Endothelial cell of umbilical vein (primary cell): ENCODE measurements around the gene GLOD5. TPM values are rescaled to one million over a fixed set of nuclear protein-coding genes. Genes with fewer than 3 reads are reported as not detected.

Experiments used
- BruUV-seq: library from RNA; stranded (reverse); fragments of 400-500 nt; replicated peaks from 2 replicates; lab custom pipeline; 2021; lab: Mats Ljungman, UMichigan
- CTCF ChIA-PET: fragments of 300-600, 350-600 bp; sonication (Branson Sonifier 250); formaldehyde crosslinking; loops from one replicate; lab custom pipeline; 2021; ENCODE audit warnings: antibody characterized with exemption, inconsistent platforms; lab: Charles Lee
- POLR2A ChIA-PET: fragments of 300-600, 350-600 bp; sonication (Branson Sonifier 250); formaldehyde crosslinking; loops from one replicate; lab custom pipeline; 2021; ENCODE audit warnings: antibody characterized with exemption, inconsistent platforms; lab: Charles Lee
- DNase-seq: peaks from one replicate; pipeline ENCODE4 v3.0.0-alpha.2; 2011; ENCODE audit warnings: low read depth, low spot score
- FAIRE-seq: peaks from 2 replicates; lab custom pipeline; 2011; peaks lifted over from hg19 to GRCh38; lab: Jason Lieb, UNC
- H2AFZ ChIP-seq: 2 replicates; pipeline ENCODE4 v1.6.0; 2012; ENCODE audit warnings: low read depth, low read length, control low read depth, inconsistent platforms
- H3K27ac ChIP-seq: 2 replicates; pipeline ENCODE4 v1.5.1; 2011; ENCODE audit warnings: low read depth, mild to moderate bottlenecking, control low read depth, low read length, moderate library complexity; ENCODE audit not compliant: insufficient read depth
- H3K27me3 ChIP-seq, 2 experiments: 2 replicates each; pipeline versions ENCODE4 v1.6.0 to v1.6.1; 2011; ENCODE audit warnings: low read length in 2 of 2, mixed read lengths in 1 of 2; ENCODE audit not compliant: control insufficient read depth in 2 of 2, insufficient read depth in 2 of 2
- H3K36me3 ChIP-seq, 2 experiments: 2 replicates in 1 of 2; 3 replicates in 1 of 2; pipeline ENCODE4 v1.5.1; 2011; ENCODE audit warnings: low read length in 2 of 2, mild to moderate bottlenecking in 1 of 2, moderate library complexity in 1 of 2; ENCODE audit not compliant: control insufficient read depth in 2 of 2, insufficient read depth in 2 of 2; ENCODE audit errors: extremely low read depth in 1 of 2
- H3K4me1 ChIP-seq: 3 replicates; pipeline ENCODE4 v1.5.1; 2011; ENCODE audit warnings: mild to moderate bottlenecking, low read length; ENCODE audit not compliant: control insufficient read depth, insufficient read depth; ENCODE audit errors: extremely low read depth
- H3K4me2 ChIP-seq: 2 replicates; pipeline ENCODE4 v1.6.1; 2011; ENCODE audit warnings: low read length, control low read depth, mixed read lengths; ENCODE audit not compliant: insufficient read depth
- H3K4me3 ChIP-seq, 3 experiments: fragments of 200-600 bp in 1 of 3; sonication (generic), shearing (Covaris generic) in 1 of 3; replicated peaks in 1 of 3; 2 replicates each; pipeline ENCODE4 v1.5.1; 2011 to 2016; ENCODE audit warnings: control low read depth in 3 of 3, low read length in 3 of 3, mild to moderate bottlenecking in 2 of 3, inconsistent platforms in 1 of 3, low read depth in 1 of 3, moderate library complexity in 1 of 3; ENCODE audit not compliant: insufficient read depth in 1 of 3
- H3K79me2 ChIP-seq: 2 replicates; pipeline ENCODE4 v1.6.0; 2012; ENCODE audit warnings: low read length, inconsistent platforms; ENCODE audit not compliant: control insufficient read depth, insufficient read depth
- H3K9ac ChIP-seq: replicated peaks from 2 replicates; pipeline ENCODE3; 2011; ENCODE audit warnings: low read length, control low read depth; ENCODE audit not compliant: insufficient read depth; ENCODE audit errors: extremely low read depth
- H3K9me1 ChIP-seq: replicated peaks from 3 replicates; pipeline ENCODE4 v1.6.0; 2011; ENCODE audit warnings: mild to moderate bottlenecking, low read length; ENCODE audit not compliant: control insufficient read depth, insufficient read depth; ENCODE audit errors: extremely low read depth
- H3K9me3 ChIP-seq: replicated peaks from 2 replicates; pipeline ENCODE4 v1.5.1; 2012; ENCODE audit warnings: low read length, inconsistent platforms; ENCODE audit not compliant: control insufficient read depth, insufficient read depth
- H4K20me1 ChIP-seq: replicated peaks from 2 replicates; pipeline ENCODE3; 2011; ENCODE audit warnings: mild to moderate bottlenecking, low read length; ENCODE audit not compliant: control insufficient read depth, insufficient read depth; ENCODE audit errors: extremely low read depth
- EZH2 ChIP-seq: IDR thresholded peaks from 2 replicates; pipeline ENCODE4 v1.6.1; 2012; ENCODE audit warnings: borderline replicate concordance, low read depth, mild to moderate bottlenecking, moderate library complexity, low read length, inconsistent platforms; ENCODE audit not compliant: severe bottlenecking
- FOS ChIP-seq: IDR thresholded peaks from 2 replicates; pipeline ENCODE4 v1.6.1; 2011; ENCODE audit warnings: mild to moderate bottlenecking, low read length, moderate library complexity, borderline replicate concordance; ENCODE audit not compliant: insufficient read depth
- GATA2 ChIP-seq: IDR thresholded peaks from 2 replicates; pipeline ENCODE4 v1.7.0; 2011; ENCODE audit warnings: low read depth, mild to moderate bottlenecking, moderate library complexity, mixed read lengths, low read length; ENCODE audit not compliant: insufficient read length, insufficient read depth
- JUN ChIP-seq: IDR thresholded peaks from 2 replicates; pipeline ENCODE4 v1.6.1; 2011; ENCODE audit warnings: borderline replicate concordance, low read depth; ENCODE audit not compliant: insufficient read length, insufficient read depth
- MYC ChIP-seq: IDR thresholded peaks from one replicate; pipeline ENCODE4 v1.6.1; 2011; ENCODE audit warnings: mild to moderate bottlenecking, low read depth, low read length
- POLR2A ChIP-seq: IDR thresholded peaks from 2 replicates; pipeline ENCODE4 v1.6.1; 2012; ENCODE audit warnings: low read depth, mild to moderate bottlenecking, control low read depth, low read length
- POLR2AphosphoS5 ChIP-seq: IDR thresholded peaks from 2 replicates; pipeline ENCODE4 v1.6.1; 2012; ENCODE audit warnings: low read depth, mild to moderate bottlenecking, control low read depth, low read length, moderate library complexity; ENCODE audit not compliant: insufficient read depth
- dilution Hi-C: fragments of 300-500 bp; cut with MboI; formaldehyde crosslinking; loops from one replicate; pipeline ENCODE4 v1.15.0; 2019; ENCODE audit warnings: low sequenced_read_pairs; ENCODE audit not compliant: extremely low pct_ligation_motif_present
- intact Hi-C: fragments of 100-400 bp; cut with micrococcal nuclease; formaldehyde crosslinking; loops from one replicate; pipeline ENCODE4 v1.10.0; 2022
- polyA plus RNA-seq, 4 experiments: library from polyadenylated mRNA; depleted of rRNA in 3 of 4; stranded (reverse) in 3 of 4; unstranded in 1 of 4; fragments of >200 nt; gene quantifications; 2 replicates each; pipeline versions ENCODE4 v1.2.1 to v1.2.3, GENCODE V29; 2011 to 2012; ENCODE audit warnings: missing spikeins in 1 of 4
- total RNA-seq: library from RNA; stranded (reverse); gene quantifications from 2 replicates; pipeline ENCODE4 v1.2.3, GENCODE V29; 2021
- TF ChIP-seq, protein P1 (sequence below), 2 donors: IDR thresholded peaks; 1 replicate in 1 of 2; 2 replicates in 1 of 2; pipeline ENCODE4 v1.5.1; 2011; ENCODE audit warnings: low read length in 2 of 2, mild to moderate bottlenecking in 2 of 2, moderate library complexity in 2 of 2, control low read depth in 1 of 2, inconsistent platforms in 1 of 2, low read depth in 1 of 2; ENCODE audit not compliant: insufficient read depth in 1 of 2; ENCODE audit errors: extremely low read depth in 1 of 2
- TF ChIP-seq, protein P2 (sequence below): IDR thresholded peaks from 2 replicates; pipeline ENCODE4 v1.6.1; 2011; ENCODE audit not compliant: insufficient read depth, insufficient read length

GLOD5 gene
- total and polyA plus RNA-seq, 2 donors (not counting 3 experiments of a cell fraction or from before 2014, with no cell fraction given), result not detected

- no peaks in the 10 kb centered on the region for H4K20me1 ChIP-seq
- intact Hi-C loops (no loop called here), dilution Hi-C loops (no loop called here)
- no peak overlapping the region for H2AFZ ChIP-seq
- H3K4me2 ChIP-seq, result no peak overlapping the region
- no peak overlapping the region for H3K27ac ChIP-seq
- FAIRE-seq (no peak), DNase-seq (no peak)
- H3K36me3 ChIP-seq, result no peaks in the 10 kb centered on the region
- no TSS peak for BruUV-seq
- TF ChIP-seq POLR2AphosphoS5 (no peak), GATA2 (no peak), POLR2A (no peak), EZH2 (no peak), FOS (no peak), MYC (no peak), JUN (no peak)
- TF ChIP-seq, protein P1, sequence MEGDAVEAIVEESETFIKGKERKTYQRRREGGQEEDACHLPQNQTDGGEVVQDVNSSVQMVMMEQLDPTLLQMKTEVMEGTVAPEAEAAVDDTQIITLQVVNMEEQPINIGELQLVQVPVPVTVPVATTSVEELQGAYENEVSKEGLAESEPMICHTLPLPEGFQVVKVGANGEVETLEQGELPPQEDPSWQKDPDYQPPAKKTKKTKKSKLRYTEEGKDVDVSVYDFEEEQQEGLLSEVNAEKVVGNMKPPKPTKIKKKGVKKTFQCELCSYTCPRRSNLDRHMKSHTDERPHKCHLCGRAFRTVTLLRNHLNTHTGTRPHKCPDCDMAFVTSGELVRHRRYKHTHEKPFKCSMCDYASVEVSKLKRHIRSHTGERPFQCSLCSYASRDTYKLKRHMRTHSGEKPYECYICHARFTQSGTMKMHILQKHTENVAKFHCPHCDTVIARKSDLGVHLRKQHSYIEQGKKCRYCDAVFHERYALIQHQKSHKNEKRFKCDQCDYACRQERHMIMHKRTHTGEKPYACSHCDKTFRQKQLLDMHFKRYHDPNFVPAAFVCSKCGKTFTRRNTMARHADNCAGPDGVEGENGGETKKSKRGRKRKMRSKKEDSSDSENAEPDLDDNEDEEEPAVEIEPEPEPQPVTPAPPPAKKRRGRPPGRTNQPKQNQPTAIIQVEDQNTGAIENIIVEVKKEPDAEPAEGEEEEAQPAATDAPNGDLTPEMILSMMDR (IDR thresholded peaks at IDR 0.05; ENCODE audit: extremely low read depth in 1 of 2, insufficient read depth in 1 of 2, low read depth in 1 of 2, low read length in 2 of 2), result no peak
- TF ChIP-seq, protein P2, sequence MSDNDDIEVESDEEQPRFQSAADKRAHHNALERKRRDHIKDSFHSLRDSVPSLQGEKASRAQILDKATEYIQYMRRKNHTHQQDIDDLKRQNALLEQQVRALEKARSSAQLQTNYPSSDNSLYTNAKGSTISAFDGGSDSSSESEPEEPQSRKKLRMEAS, result no peak
- no peaks in the 10 kb centered on the region for H3K27me3 ChIP-seq
- H3K9me1 ChIP-seq, result no peaks in the 10 kb centered on the region
- POLR2A ChIA-PET, result no interaction called here
- H3K9ac ChIP-seq, result no peak overlapping the region
- no peak overlapping the region for H3K4me3 ChIP-seq
- H3K79me2 ChIP-seq, result no peaks in the 10 kb centered on the region
- no peaks in the 10 kb centered on the region for H3K4me1 ChIP-seq
- no peaks in the 10 kb centered on the region for H3K9me3 ChIP-seq
- CTCF ChIA-PET, result no interaction called here
Observed at GRCh38 chrX:48794340-48794910, 32.9 kb downstream of the GLOD5 start.
